ENCODE data around the gene C11orf91.

The C11orf91 gene

GRCh38 chr11:33721984-33722383 is 21.4 kb upstream of the C11orf91 start:
- TF ChIP-seq FOXM1 (IDR thresholded peaks at IDR 0.05; ENCODE audit: borderline replicate concordance, low read depth) (no peak), TCF12 (IDR thresholded peaks at IDR 0.05; ENCODE audit: low read depth) (no peak), EP300 (IDR thresholded peaks at IDR 0.05; ENCODE audit: borderline replicate concordance) (no peak), MAX (IDR thresholded peaks at IDR 0.05) (no peak), NFIC (IDR thresholded peaks at IDR 0.05) (no peak), TAF1 (IDR thresholded peaks at IDR 0.05; ENCODE audit: low read depth) (no peak), CEBPB (IDR thresholded peaks at IDR 0.05) (no peak), CREB1 (IDR thresholded peaks at IDR 0.05; ENCODE audit: low read depth) (no peak), TEAD4 (IDR thresholded peaks at IDR 0.05) (no peak), RAD21 (IDR thresholded peaks at IDR 0.05; ENCODE audit: low read depth) (no peak), EGR1 (IDR thresholded peaks at IDR 0.05) (no peak), ZBTB7A (IDR thresholded peaks at IDR 0.05; ENCODE audit: low read depth) (no peak), YY1 (IDR thresholded peaks at IDR 0.05; ENCODE audit: low read depth) (no peak)
- TF ChIP-seq, protein P1, sequence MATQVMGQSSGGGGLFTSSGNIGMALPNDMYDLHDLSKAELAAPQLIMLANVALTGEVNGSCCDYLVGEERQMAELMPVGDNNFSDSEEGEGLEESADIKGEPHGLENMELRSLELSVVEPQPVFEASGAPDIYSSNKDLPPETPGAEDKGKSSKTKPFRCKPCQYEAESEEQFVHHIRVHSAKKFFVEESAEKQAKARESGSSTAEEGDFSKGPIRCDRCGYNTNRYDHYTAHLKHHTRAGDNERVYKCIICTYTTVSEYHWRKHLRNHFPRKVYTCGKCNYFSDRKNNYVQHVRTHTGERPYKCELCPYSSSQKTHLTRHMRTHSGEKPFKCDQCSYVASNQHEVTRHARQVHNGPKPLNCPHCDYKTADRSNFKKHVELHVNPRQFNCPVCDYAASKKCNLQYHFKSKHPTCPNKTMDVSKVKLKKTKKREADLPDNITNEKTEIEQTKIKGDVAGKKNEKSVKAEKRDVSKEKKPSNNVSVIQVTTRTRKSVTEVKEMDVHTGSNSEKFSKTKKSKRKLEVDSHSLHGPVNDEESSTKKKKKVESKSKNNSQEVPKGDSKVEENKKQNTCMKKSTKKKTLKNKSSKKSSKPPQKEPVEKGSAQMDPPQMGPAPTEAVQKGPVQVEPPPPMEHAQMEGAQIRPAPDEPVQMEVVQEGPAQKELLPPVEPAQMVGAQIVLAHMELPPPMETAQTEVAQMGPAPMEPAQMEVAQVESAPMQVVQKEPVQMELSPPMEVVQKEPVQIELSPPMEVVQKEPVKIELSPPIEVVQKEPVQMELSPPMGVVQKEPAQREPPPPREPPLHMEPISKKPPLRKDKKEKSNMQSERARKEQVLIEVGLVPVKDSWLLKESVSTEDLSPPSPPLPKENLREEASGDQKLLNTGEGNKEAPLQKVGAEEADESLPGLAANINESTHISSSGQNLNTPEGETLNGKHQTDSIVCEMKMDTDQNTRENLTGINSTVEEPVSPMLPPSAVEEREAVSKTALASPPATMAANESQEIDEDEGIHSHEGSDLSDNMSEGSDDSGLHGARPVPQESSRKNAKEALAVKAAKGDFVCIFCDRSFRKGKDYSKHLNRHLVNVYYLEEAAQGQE (IDR thresholded peaks at IDR 0.05; ENCODE audit: low read depth) = no peak
- TF ChIP-seq, protein P2, sequence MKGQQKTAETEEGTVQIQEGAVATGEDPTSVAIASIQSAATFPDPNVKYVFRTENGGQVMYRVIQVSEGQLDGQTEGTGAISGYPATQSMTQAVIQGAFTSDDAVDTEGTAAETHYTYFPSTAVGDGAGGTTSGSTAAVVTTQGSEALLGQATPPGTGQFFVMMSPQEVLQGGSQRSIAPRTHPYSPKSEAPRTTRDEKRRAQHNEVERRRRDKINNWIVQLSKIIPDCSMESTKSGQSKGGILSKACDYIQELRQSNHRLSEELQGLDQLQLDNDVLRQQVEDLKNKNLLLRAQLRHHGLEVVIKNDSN (IDR thresholded peaks at IDR 0.05) = no peak

DNA sequence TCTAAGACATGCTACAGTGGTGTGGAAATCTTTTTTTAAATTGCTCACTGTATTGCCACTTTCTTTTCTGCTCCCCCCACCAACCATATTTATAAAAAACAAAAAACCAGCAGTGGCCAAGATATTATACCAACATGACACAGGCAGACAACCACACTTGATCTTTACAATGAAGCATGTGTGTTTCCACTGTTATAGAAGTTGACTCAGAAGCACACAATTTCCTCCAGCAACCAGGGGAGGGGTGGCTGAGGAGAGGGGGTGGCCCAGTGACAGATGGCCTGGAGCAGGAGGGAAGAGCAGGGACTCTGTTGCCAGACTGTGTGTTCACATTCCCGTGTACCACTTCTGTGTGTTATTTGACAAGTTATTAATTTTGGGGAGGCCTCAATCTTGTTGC is 20.8 kb upstream of the C11orf91 start:
- TF ChIP-seq CEBPB (IDR thresholded peaks at IDR 0.05) = no peak
- TF ChIP-seq, protein P1 (IDR thresholded peaks at IDR 0.05; ENCODE audit: low read depth) = no peak
- TF ChIP-seq CREB1 (IDR thresholded peaks at IDR 0.05; ENCODE audit: low read depth) = no peak
- TF ChIP-seq ZBTB7A (IDR thresholded peaks at IDR 0.05; ENCODE audit: low read depth) = no peak
- no peak for TF ChIP-seq MAX (IDR thresholded peaks at IDR 0.05)
- TF ChIP-seq, protein P2 (IDR thresholded peaks at IDR 0.05) = no peak
- TF ChIP-seq FOXM1 (IDR thresholded peaks at IDR 0.05; ENCODE audit: borderline replicate concordance, low read depth) = no peak
- no peak for TF ChIP-seq EP300 (IDR thresholded peaks at IDR 0.05; ENCODE audit: borderline replicate concordance)
- no peak for TF ChIP-seq TAF1 (IDR thresholded peaks at IDR 0.05; ENCODE audit: low read depth)

- TF ChIP-seq EGR1 (IDR thresholded peaks at IDR 0.05) (no peak), YY1 (IDR thresholded peaks at IDR 0.05; ENCODE audit: low read depth) (no peak), EP300 (IDR thresholded peaks at IDR 0.05; ENCODE audit: borderline replicate concordance) (no peak), ZBTB7A (IDR thresholded peaks at IDR 0.05; ENCODE audit: low read depth) (no peak), CREB1 (IDR thresholded peaks at IDR 0.05; ENCODE audit: low read depth) (no peak), TCF12 (IDR thresholded peaks at IDR 0.05; ENCODE audit: low read depth) (no peak), RAD21 (IDR thresholded peaks at IDR 0.05; ENCODE audit: low read depth) (no peak), TEAD4 (IDR thresholded peaks at IDR 0.05) (no peak)
- TF ChIP-seq, protein P2 (IDR thresholded peaks at IDR 0.05) = no peak
These were observed 19.0 kb upstream of the C11orf91 start for GRCh38 chr11:33719587-33719986.

DNA sequence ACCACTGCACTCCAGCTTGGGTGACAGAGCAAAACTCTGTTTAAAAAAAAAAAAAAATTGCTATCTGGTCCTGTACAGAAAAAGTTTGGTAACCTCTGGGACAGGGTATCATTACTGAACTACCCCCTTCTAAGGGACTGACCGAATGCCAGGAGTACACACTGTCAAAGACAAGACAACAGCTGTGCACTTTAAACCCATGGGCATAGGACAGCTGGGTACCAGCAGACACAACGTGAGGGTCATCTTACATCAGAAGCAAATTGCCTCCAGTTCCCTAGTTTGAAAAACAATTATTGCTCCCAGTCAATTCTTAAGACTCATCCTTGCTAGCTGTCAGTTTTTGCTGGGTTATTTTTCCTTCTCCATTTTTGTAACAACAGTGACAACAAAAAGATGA is 17.8 kb upstream of the C11orf91 start:
- no peak for TF ChIP-seq TEAD4 (IDR thresholded peaks at IDR 0.05)
- TF ChIP-seq TCF12 (IDR thresholded peaks at IDR 0.05; ENCODE audit: low read depth) = no peak
- TF ChIP-seq RAD21 (IDR thresholded peaks at IDR 0.05; ENCODE audit: low read depth) = no peak
- TF ChIP-seq, protein P1 (IDR thresholded peaks at IDR 0.05; ENCODE audit: low read depth) = no peak
- TF ChIP-seq TAF1 (IDR thresholded peaks at IDR 0.05; ENCODE audit: low read depth) = no peak
- no peak for TF ChIP-seq CREB1 (IDR thresholded peaks at IDR 0.05; ENCODE audit: low read depth)
- TF ChIP-seq ZBTB7A (IDR thresholded peaks at IDR 0.05; ENCODE audit: low read depth) = no peak
- TF ChIP-seq, protein P2 (IDR thresholded peaks at IDR 0.05) = no peak

Data from Ishikawa (cell line).